ENCODE measurements around the gene RHBDL1.
"Not testable (repeated sequence)": the region's sequence is repeated elsewhere in the genome, so short reads cannot be mapped to it uniquely, and the experiment has no call there.

RHBDL1 gene

DNA sequence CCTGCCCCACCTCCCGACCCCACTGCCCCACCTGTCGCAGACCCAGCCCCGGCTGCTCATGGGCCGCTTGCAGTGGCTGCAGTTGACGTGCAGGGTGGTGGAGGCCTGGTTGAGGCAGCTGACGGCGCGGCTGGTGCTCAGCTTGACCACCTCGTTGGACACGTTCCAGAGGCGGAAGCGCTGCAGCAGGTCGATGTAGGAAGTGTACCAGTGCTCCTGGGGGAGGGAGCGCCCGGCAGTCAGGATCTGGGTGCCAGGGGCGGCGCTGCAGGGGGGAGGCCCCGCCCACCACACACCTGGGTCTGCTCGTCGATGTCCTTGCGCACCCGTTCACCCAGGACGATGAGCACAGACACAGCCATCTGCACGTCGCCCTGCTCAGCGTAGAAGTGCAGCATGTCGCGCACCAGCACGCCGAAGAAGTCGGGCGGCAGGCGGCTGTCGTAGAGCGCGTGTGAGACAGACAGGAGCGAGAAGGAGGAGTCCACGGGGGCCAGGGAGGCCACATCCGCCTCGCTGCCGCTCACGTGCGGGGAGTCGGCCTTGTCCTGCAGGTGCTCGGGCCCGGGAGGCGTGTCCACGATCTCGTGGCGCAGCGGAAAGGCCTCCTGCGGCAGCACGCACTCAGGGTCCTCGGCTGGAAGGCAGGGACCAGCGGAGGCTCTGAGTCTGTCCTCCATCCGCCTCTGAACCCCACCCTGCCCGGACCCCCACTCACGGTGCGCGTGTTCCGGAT is 9.7 kb downstream of the RHBDL1 start:
- no peak for DNase-seq (ENCODE audit: low read depth in 2 of 2)

GRCh38 chr16:685967-686366 is 10.5 kb downstream of the RHBDL1 start:
- no peak for DNase-seq (ENCODE audit: low read depth in 2 of 2)

GRCh38 chr16:686459-687260 is 11.2 kb downstream of the RHBDL1 start:
- DNase-seq (ENCODE audit: low read depth in 2 of 2): no peak

DNA sequence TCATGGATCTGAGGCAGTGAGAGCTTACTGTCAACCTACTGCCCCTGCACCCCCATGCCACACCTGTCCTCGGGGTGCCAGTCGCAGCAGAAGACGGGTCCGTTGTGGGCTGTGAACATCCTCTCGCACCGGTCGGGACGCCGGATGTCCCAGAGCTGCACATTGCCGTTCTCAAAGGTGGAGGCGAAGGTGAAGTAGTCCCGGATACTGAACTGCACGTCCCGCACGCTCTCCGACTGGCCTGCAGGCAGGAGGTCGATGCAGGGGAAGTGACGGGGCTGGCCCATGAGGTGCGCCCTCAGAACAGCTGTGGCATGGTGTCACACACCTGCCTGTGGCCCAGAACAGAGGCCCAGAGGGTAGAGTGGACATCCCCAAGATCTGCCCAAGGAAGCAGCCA is 12.0 kb downstream of the RHBDL1 start:
- no peak for DNase-seq (ENCODE audit: low read depth in 2 of 2)

DNA sequence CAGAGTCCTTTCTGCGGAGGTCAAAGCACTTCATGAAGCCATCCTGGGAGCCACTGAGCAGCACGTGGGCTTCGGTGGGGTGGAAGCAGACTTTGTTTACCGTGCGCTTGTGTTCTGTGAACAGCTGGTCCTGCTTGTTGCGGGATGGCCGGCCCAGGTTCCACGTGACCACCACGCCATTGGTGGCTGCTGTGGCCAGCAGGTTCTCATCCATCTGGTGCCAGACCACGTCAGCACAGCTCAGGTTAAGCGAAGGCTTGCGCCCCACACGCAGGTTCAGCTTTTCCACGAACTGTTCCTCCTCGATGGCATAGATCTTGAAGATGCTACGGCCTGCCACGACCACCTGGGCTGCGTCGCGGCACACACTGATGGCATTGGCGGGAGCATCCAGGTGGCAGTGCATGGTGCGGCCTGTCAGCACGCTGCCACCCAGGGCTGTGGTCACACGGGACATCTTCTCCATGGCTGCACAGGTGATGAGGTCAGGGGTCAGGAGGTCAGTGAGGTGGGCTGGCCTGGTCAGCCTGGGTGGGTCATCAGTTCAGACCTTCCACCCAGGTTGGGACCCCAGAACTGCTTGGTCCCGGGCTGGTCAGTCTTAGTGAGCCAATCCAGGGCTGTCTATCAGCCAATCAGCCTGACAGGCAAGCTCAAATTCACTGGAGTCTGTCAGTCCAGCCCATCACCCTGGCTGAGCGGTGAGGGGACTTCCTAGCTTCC is 13.9 kb downstream of the RHBDL1 start:
- DNase-seq (ENCODE audit: low read depth in 2 of 2): no peak

DNA sequence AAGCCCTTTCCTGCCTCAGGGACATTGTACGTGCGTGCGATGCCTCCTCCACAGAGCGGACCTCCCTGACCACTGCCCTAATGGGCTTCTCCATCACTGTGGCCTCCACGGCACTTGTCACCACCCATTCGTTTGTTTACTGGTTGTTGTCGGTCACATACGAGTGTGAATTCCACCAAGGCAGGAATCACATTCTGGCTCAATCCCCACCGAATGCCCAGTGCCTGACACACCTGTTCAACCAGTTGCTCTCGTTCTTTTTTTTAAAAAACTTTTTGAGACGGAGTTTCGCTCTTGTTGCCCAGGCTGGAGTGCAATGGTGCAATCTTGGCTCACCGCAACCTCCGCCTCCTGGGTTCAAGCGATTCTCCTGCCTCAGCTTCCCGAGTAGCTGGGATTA is 15.8 kb downstream of the RHBDL1 start:
- not testable (repeated sequence) for DNase-seq (ENCODE audit: low read depth in 2 of 2)

DNA sequence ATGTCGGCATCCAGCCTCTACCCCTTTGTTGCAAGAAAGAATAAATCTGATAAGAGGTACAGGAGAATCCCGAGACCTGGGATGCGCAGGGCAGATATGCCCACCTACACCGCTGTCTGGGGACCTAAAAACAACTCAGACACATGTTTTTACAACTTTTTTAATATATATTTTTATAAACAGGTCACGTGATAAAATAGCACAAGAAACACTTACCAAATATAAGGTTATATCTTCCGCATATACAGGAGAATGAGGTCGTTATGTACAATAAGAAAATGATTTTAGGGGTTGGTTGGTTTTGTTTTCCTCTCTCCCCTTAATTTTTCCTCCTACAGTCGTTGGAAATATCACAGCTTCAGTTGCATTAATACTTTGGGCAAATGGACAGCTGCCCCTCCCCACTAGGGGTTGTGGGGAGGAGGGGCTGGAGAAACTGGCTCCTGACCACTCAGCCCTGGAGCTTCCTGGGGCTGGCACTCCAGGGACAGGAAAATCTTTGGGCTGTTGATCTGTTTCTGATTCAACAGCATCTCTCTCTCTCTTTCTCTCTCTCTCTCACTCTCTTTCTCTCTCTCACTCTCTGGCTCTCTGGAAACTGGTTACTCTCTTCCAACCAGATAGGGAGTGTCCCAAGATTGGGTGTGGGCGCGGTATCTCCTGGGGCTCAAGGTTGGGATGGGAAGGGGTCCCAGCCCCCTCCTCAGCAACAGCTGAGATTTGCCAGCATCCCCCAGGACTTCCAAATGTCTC is 17.1 kb downstream of the RHBDL1 start:
- DNase-seq (ENCODE audit: low read depth in 2 of 2): no peak

GRCh38 chr16:693364-693763 is 17.9 kb downstream of the RHBDL1 start:
- DNase-seq (ENCODE audit: low read depth in 2 of 2): no peak

- no peak for DNase-seq (ENCODE audit: low read depth in 2 of 2)
Observed at GRCh38 chr16:693766-694165, 18.3 kb downstream of the RHBDL1 start.

DNA sequence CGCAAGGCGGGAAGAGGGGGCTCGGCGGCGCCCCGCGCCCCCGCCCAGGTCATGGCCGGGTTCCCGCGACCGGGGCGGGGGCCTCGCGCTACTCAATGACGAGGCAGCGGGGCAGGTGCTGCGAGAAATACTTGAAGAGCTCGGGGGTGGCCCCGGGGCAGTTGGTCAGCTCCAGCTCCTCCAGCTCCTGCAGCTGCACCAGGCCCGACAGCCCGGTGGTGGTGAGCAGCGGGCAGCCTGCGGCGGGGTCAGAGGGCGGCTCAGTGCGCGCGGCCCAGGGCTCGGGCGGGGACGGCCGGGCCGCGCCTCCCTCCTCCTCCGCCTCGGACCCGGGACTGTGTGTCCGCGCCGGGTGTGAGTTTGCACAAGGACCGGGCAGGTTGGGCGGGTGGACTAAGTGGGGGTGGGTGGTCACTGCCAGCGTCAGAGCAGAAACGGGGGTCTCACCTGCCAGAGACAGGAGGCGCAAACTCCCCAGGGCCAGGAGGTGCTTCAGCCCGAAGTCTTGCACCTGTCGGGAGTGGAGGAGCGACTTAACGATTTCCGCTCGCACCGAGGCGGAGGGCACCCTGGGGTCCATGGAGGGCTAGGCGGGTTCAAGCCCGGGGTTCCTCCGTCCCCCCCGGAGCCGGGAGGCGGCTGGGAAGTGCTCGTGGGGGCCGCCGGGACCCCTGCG is 18.9 kb downstream of the RHBDL1 start:
- DNase-seq (ENCODE audit: low read depth in 2 of 2): no peak

DNA sequence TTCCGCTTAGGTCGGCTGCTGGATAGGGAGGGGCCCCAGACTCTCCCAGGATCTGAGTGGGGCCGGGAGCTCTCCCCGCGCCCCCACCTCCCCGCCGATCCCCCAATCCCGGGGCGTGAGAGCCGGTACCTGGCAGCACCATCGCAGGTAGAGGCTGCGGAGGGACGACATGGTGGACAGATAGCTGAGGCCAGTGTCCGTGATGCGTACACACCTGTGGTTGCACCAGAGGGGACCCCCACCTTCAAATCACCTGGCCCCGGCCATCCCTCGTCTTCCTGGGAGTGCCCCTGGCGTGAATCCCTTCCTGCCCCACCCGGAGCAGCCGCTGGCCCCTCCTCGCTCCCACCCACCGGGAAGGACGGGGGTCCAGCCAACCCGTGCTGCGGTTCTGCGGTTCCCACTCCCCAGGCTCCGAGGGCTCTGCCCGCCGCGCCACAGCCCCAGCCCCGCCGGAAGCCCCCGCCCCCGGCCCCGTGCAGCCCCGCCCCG is 19.4 kb downstream of the RHBDL1 start:
- no peak for DNase-seq (ENCODE audit: low read depth in 2 of 2)

GRCh38 chr16:695355-696089 is 20.1 kb downstream of the RHBDL1 start:
- DNase-seq (ENCODE audit: low read depth in 2 of 2): peak in 1 of 2 donors; percentile 58

DNA sequence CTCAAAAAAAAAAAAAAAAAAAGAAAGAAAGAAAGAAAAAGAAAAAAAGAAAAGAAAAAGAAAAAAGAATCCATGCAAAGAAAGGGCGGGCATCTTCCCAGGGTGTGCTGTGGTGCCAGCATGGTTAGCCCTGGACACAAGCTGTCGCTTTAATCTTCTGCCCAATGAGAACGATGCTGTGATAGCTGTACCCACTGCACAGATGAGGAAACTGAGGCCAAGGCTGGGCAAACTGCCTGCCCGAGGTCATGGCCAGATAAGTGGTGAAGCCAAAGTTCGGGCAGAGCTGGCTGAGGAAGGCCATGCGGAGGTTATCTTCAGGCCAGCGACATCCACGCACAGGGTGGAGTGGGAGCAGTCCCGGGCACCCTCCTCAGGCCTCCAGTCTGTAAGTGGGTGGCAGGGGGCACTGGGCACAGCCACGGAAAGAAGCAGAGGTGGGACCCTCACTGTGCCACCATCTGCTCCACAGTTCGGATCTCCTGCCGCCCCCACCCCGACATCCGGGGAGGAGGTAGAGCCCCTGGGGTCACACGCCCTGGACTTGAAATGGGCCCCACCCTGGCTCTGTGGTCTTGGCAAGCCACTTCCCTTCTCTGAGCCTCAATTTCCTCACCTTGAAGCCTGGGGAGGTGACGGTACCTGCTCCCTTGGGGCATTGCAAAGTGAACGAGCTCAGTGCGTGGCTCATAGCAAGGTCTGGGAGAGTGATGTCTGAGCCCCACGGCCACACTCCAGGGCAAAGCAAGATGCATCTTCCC is 23.6 kb downstream of the RHBDL1 start:
- DNase-seq (ENCODE audit: low read depth in 2 of 2): no peak

- DNase-seq (ENCODE audit: low read depth in 2 of 2): no peak
Observed at GRCh38 chr16:700684-701584, 25.5 kb downstream of the RHBDL1 start.

DNA sequence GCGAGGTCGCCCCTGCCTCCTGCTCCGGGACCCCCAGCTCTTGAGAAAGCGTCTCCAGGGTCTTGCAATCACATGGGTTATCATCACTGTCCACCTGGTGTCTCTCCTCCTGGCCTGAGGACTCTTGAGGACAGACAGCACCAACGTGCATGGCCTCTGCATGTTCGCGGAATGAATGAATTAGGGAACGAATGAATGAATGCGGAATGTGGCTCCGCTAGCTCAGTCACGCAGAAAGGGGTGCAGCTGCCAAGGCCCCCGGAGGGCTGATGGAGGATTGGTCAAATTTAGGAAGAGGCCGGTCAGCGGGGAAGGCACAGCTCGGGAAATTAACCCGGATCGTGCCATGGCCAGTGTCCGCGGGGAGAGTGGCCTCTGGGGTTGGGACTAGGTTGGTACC is 26.9 kb downstream of the RHBDL1 start:
- DNase-seq (ENCODE audit: low read depth in 2 of 2): no peak

GRCh38 chr16:703406-703805 is 27.9 kb downstream of the RHBDL1 start:
- DNase-seq (ENCODE audit: low read depth in 2 of 2): no peak

DNA sequence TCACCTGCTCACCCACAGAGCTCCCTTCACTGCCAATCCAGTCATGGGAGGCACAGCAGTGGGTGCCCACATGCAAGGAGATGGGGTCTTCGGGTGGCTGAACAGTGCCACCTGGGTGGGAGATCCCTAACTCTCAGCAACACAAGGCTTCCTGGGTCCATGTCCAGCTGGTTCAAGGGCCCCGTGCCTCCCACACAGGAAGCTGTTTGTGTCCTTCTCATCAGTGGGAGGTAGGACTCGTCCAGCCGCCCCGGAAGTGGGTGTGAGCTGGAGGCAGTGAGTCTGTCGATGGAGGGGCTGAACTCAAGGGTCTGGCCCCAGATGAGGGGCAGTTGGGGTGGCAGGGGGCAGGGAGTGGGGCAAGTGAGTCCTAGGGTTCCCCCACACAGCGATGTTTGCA is 28.6 kb downstream of the RHBDL1 start:
- no peak for DNase-seq (ENCODE audit: low read depth in 2 of 2)

GRCh38 chr16:704552-705380 is 29.3 kb downstream of the RHBDL1 start:
- no peak for DNase-seq (ENCODE audit: low read depth in 2 of 2)
